Fibroblast of skin of right biceps (primary cell): ENCODE measurements around the gene MAPK4.
"Not testable (repeated sequence)": the region's sequence is repeated elsewhere in the genome, so short reads cannot be mapped to it uniquely, and the experiment has no call there.

Experiments used
- DNase-seq: peaks from one replicate; pipeline ENCODE4 v3.0.0-alpha.2; 2013

The MAPK4 gene

GRCh38 chr18:50689578-50689977 lies 129.7 kb downstream of the MAPK4 start:
- DNase-seq = no peak

GRCh38 chr18:50694147-50694546 lies 134.3 kb downstream of the MAPK4 start:
- no peak for DNase-seq

GRCh38 chr18:50695431-50696176 lies 135.7 kb downstream of the MAPK4 start:
- no peak for DNase-seq

GRCh38 chr18:50696436-50696835 lies 136.5 kb downstream of the MAPK4 start:
- DNase-seq = no peak

- DNase-seq = no peak
Measured at GRCh38 chr18:50696929-50697328, 137.0 kb downstream of the MAPK4 start.

GRCh38 chr18:50697509-50697908 lies 137.6 kb downstream of the MAPK4 start:
- no peak for DNase-seq

- DNase-seq = no peak
Measured at GRCh38 chr18:50700245-50701165, 140.6 kb downstream of the MAPK4 start.

GRCh38 chr18:50704357-50704940 lies 144.6 kb downstream of the MAPK4 start:
- DNase-seq = no peak

GRCh38 chr18:50706199-50706598 lies 146.3 kb downstream of the MAPK4 start:
- no peak for DNase-seq

- DNase-seq = no peak
Measured at GRCh38 chr18:50706651-50707050, 146.8 kb downstream of the MAPK4 start.

GRCh38 chr18:50707297-50707696 lies 147.4 kb downstream of the MAPK4 start:
- not testable (repeated sequence) for DNase-seq

- no peak for DNase-seq
Measured at GRCh38 chr18:50707855-50708469, 148.1 kb downstream of the MAPK4 start.

GRCh38 chr18:50709193-50709592 lies 149.3 kb downstream of the MAPK4 start:
- no peak for DNase-seq

- no peak for DNase-seq
Measured at GRCh38 chr18:50711386-50711785, 151.5 kb downstream of the MAPK4 start.

- DNase-seq = peak; percentile 6
Measured at GRCh38 chr18:50715919-50716318, 156.0 kb downstream of the MAPK4 start.

- peak; percentile 49 for DNase-seq
Measured at GRCh38 chr18:50716902-50717301, 157.0 kb downstream of the MAPK4 start.

- no peak for DNase-seq
Measured at GRCh38 chr18:50717563-50717962, 157.7 kb downstream of the MAPK4 start.

- no peak for DNase-seq
Measured at GRCh38 chr18:50719471-50720324, 159.8 kb downstream of the MAPK4 start.

GRCh38 chr18:50720325-50720674 lies 160.4 kb downstream of the MAPK4 start:
- DNase-seq = no peak

GRCh38 chr18:50721006-50721405 lies 161.1 kb downstream of the MAPK4 start:
- DNase-seq = no peak

- DNase-seq = no peak
Measured at GRCh38 chr18:50721451-50722120, 161.7 kb downstream of the MAPK4 start.

GRCh38 chr18:50722311-50722710 lies 162.4 kb downstream of the MAPK4 start:
- DNase-seq = no peak
